GM23338 (cell line): ENCODE measurements around the gene BANP. TPM values are rescaled to one million over a fixed set of nuclear protein-coding genes. Genes with fewer than 3 reads are reported as not detected.

Source experiments
- ATAC-seq: fragments of 200-7000 bp; cut with Tn5 transposase; 3 replicates; pipeline ENCODE4 v1.9.1; 2020
- DNase-seq: peaks from one replicate; pipeline ENCODE4 v3.0.0-alpha.2; 2015; ENCODE audit warnings: low spot score
- H2AFZ ChIP-seq: fragments of 200-600 bp; sonication (generic); 2 replicates; pipeline ENCODE4 v1.8.0; 2016; ENCODE audit warnings: antibody characterized with exemption, mild to moderate bottlenecking, moderate library complexity
- H3F3A ChIP-seq: fragments of 200-600 bp; sonication (generic); replicated peaks from 2 replicates; pipeline ENCODE4 v1.8.0; 2017; ENCODE audit warnings: antibody characterized with exemption, mixed run types, low read depth
- H3K27ac ChIP-seq: fragments of 200-600 bp; sonication (generic); 2 replicates; pipeline ENCODE4 v1.6.1; 2016; ENCODE audit warnings: low read depth
- H3K27me3 ChIP-seq: fragments of 200-600 bp; sonication (generic); 2 replicates; pipeline ENCODE4 v1.8.0; 2016; ENCODE audit warnings: mild to moderate bottlenecking, mixed run types, moderate library complexity; ENCODE audit not compliant: insufficient read depth
- H3K36me3 ChIP-seq: fragments of 200-600 bp; sonication (generic); 2 replicates; pipeline ENCODE4 v1.8.0; 2016; ENCODE audit warnings: mild to moderate bottlenecking; ENCODE audit not compliant: insufficient read depth
- H3K4me1 ChIP-seq: fragments of 200-600 bp; sonication (generic); 2 replicates; pipeline ENCODE4 v1.8.0; 2016; ENCODE audit warnings: mild to moderate bottlenecking, moderate library complexity; ENCODE audit not compliant: insufficient read depth
- H3K4me2 ChIP-seq: fragments of 200-600 bp; sonication (generic); 2 replicates; pipeline ENCODE4 v1.7.1; 2017; ENCODE audit warnings: mixed run types
- H3K4me3 ChIP-seq: fragments of 200-600 bp; sonication (generic); 2 replicates; pipeline ENCODE4 v1.6.1; 2016; ENCODE audit warnings: mixed run types
- H3K79me2 ChIP-seq: fragments of 200-600 bp; sonication (generic); replicated peaks from 2 replicates; pipeline ENCODE4 v1.8.0; 2017; ENCODE audit warnings: mild to moderate bottlenecking; ENCODE audit not compliant: insufficient read depth
- H3K9me2 ChIP-seq: fragments of 200-600 bp; sonication (generic); 2 replicates; pipeline ENCODE4 v1.8.0; 2017; ENCODE audit not compliant: insufficient read depth
- H4K20me1 ChIP-seq: fragments of 200-600 bp; sonication (generic); replicated peaks from 2 replicates; pipeline ENCODE4 v1.8.0; 2017; ENCODE audit warnings: mild to moderate bottlenecking; ENCODE audit not compliant: insufficient read depth
- H3K27ac Mint-ChIP-seq: 2 replicates; pipeline ENCODE4 v1.8.0; 2020; ENCODE audit warnings: inconsistent platforms, mild to moderate bottlenecking, moderate library complexity, mixed read lengths
- H3K27me3 Mint-ChIP-seq: 3 replicates; pipeline ENCODE4 v1.8.0; 2022; ENCODE audit warnings: low read depth, mild to moderate bottlenecking, moderate library complexity, mixed read lengths, inconsistent platforms; ENCODE audit not compliant: insufficient read depth, poor library complexity
- H3K36me3 Mint-ChIP-seq: 3 replicates; pipeline ENCODE4 v1.8.0; 2021; ENCODE audit warnings: low read depth, mild to moderate bottlenecking, inconsistent platforms, moderate library complexity, mixed read lengths
- H3K4me1 Mint-ChIP-seq: 3 replicates; pipeline ENCODE4 v1.8.0; 2020; ENCODE audit warnings: mild to moderate bottlenecking, inconsistent platforms, mixed read lengths
- H3K4me3 Mint-ChIP-seq: 3 replicates; pipeline ENCODE4 v1.8.0; 2021; ENCODE audit warnings: moderate library complexity, mild to moderate bottlenecking, inconsistent platforms, mixed read lengths
- H3K9me3 Mint-ChIP-seq: 3 replicates; pipeline ENCODE4 v1.8.0; 2020; ENCODE audit warnings: moderate library complexity, mild to moderate bottlenecking, inconsistent platforms, mixed read lengths
- CTCF ChIP-seq, 2 experiments: fragments of 200-600 bp in 1 of 2; sonication (generic) in 1 of 2; conservative IDR thresholded peaks; 2 replicates each; pipeline versions ENCODE4 v1.5.1 to v1.6.1; 2016 to 2017; ENCODE audit warnings: antibody characterized with exemption in 2 of 2, low read depth in 2 of 2, mild to moderate bottlenecking in 2 of 2, moderate library complexity in 1 of 2
- EZH2 ChIP-seq: fragments of 200-600 bp; sonication (generic); IDR thresholded peaks from one replicate; pipeline ENCODE4 v1.8.0; 2017; ENCODE audit warnings: antibody characterized with exemption, mild to moderate bottlenecking, low read depth; ENCODE audit not compliant: unreplicated experiment
- EZH2phosphoT487 ChIP-seq: fragments of 200-600 bp; sonication (generic); IDR thresholded peaks from one replicate; pipeline ENCODE4 v1.8.1; 2018; ENCODE audit warnings: antibody characterized with exemption; ENCODE audit not compliant: unreplicated experiment
- JUNB ChIP-seq: IDR thresholded peaks from one replicate; pipeline ENCODE4 v1.6.1; 2016; ENCODE audit warnings: antibody characterized with exemption; ENCODE audit not compliant: unreplicated experiment
- NANOG ChIP-seq: IDR thresholded peaks from 2 replicates; pipeline ENCODE4 v1.6.1; 2016; ENCODE audit warnings: antibody characterized with exemption, borderline replicate concordance
- POLR2AphosphoS5 ChIP-seq: IDR thresholded peaks from 2 replicates; pipeline ENCODE4 v1.6.1; 2016; ENCODE audit warnings: antibody characterized with exemption, low read depth
- STAT1 ChIP-seq: IDR thresholded peaks from one replicate; pipeline ENCODE4 v1.6.1; 2016; ENCODE audit warnings: antibody characterized with exemption; ENCODE audit not compliant: unreplicated experiment
- ZNF114 ChIP-seq: fragments of 250-450 bp; sonication (Bioruptor Pico); IDR thresholded peaks from 2 replicates; pipeline ENCODE4 v1.5.0; 2020; ENCODE audit warnings: mild to moderate bottlenecking, moderate library complexity
- ZNF331 ChIP-seq: fragments of 250-450 bp; sonication (Bioruptor Pico); IDR thresholded peaks from 2 replicates; pipeline ENCODE4 v1.5.0; 2020; ENCODE audit warnings: low read depth, mild to moderate bottlenecking, moderate library complexity
- ZNF462 ChIP-seq: fragments of 250-450 bp; sonication (Bioruptor Pico); IDR thresholded peaks from 2 replicates; pipeline ENCODE4 v1.5.0; 2020; ENCODE audit warnings: mild to moderate bottlenecking, moderate library complexity
- polyA plus RNA-seq: library from polyadenylated mRNA; unstranded; fragments of >200 nt; fragmentation: Nextera tagmentation; extraction: Ambion mirVana; gene quantifications from 2 replicates; pipeline ENCODE4 v1.2.1, GENCODE V29; 2016
- total RNA-seq: library from RNA; depleted of rRNA; stranded (reverse); fragments of >200 nt; shearing (Covaris generic); gene quantifications from 2 replicates; pipeline ENCODE4 v1.2.3, GENCODE V29; 2014
- TF ChIP-seq, protein P1 (sequence below): IDR thresholded peaks from 2 replicates; pipeline ENCODE4 v1.6.1; 2016; ENCODE audit warnings: antibody characterized with exemption

The BANP gene
- total and polyA plus RNA-seq, 2 experiments from 2014 or later = 22.3 to 48.0 TPM

- TF ChIP-seq ZNF462 (CRISPR knock-in tag) (no peak), NANOG (no peak), POLR2AphosphoS5 (no peak), JUNB (no peak), STAT1 (no peak), EZH2phosphoT487 (no peak)
Measured at GRCh38 chr16:88078111-88078775, 127.0 kb downstream of the BANP start (continued).

- Histone ChIP-seq H3K4me2 (no peak overlapping the region), H4K20me1 (no peaks in the 10 kb centered on the region), H2AFZ (no peak overlapping the region), H3K27me3 (no peaks in the 10 kb centered on the region), H3K4me3 (no peak overlapping the region), H3K9me2 (no peaks in the 10 kb centered on the region), H3K79me2 (no peaks in the 10 kb centered on the region), H3K36me3 (0 out of 2 replicates have a peak, but pooled peaks cover 4% of the 10 kb centered on the region), H3K27ac (no peak overlapping the region), H3K4me1 (no peaks in the 10 kb centered on the region), H3F3A (no peaks in the 10 kb centered on the region)
- 0 out of 3 replicates have a peak, but pooled peaks cover 3% of the 10 kb centered on the region for H3K9me3 Mint-ChIP-seq
- DNase-seq (no peak), ATAC-seq (no peak)
- H3K36me3 Mint-ChIP-seq = peaks cover 12% of the 10 kb centered on the region; the same call in 2 of the 3 replicates
- H3K27ac Mint-ChIP-seq = no peak overlapping the region
- no peaks in the 10 kb centered on the region for H3K4me1 Mint-ChIP-seq
- H3K27me3 Mint-ChIP-seq = peaks cover 5% of the 10 kb centered on the region
- no peak overlapping the region for H3K4me3 Mint-ChIP-seq
- TF ChIP-seq ZNF114 (CRISPR knock-in tag) (no peak), ZNF331 (CRISPR knock-in tag) (no peak), CTCF (conservative IDR thresholded peaks at IDR 0.05; ENCODE audit: low read depth in 2 of 2) (no peak), STAT1 (no peak), EZH2 (no peak), NANOG (no peak), POLR2AphosphoS5 (no peak), JUNB (no peak), EZH2phosphoT487 (no peak)
- TF ChIP-seq, protein P1, sequence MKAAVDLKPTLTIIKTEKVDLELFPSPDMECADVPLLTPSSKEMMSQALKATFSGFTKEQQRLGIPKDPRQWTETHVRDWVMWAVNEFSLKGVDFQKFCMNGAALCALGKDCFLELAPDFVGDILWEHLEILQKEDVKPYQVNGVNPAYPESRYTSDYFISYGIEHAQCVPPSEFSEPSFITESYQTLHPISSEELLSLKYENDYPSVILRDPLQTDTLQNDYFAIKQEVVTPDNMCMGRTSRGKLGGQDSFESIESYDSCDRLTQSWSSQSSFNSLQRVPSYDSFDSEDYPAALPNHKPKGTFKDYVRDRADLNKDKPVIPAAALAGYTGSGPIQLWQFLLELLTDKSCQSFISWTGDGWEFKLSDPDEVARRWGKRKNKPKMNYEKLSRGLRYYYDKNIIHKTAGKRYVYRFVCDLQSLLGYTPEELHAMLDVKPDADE = no peak
Measured at GRCh38 chr16:88083582-88083981, 132.3 kb downstream of the BANP start.
